GM21723 (cell line): ENCODE results near the gene AUTS2.

Source experiments
- ATAC-seq: cut with Tn5 transposase; IDR thresholded peaks from one replicate; pipeline ENCODE4 v1.9.1; 2021; ENCODE audit warnings: mild to moderate bottlenecking, moderate library complexity; ENCODE audit not compliant: unreplicated experiment

AUTS2 gene

GRCh38 chr7:69840248-69840647 is 242.0 kb downstream of the AUTS2 start:
- ATAC-seq, result peak; percentile 32

DNA sequence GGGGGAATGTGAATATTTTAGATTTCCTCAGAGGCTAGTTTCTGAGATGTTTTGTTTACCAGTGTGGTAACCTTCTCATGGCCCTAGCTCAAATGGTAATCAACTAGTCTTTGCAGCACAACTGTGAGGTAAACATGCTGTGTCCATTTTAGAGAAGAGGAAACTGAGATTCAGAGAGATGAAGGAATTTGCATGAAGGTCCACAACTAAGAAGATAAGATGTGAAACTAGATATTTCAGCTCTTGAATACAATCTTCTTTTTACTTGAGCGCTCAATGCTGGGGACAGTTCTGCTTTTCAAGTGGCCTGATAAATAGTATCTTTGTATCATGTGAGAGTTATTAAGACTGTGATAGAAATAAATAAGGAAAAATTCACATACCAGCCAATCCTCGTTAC is 245.4 kb downstream of the AUTS2 start:
- peak; percentile 58 for ATAC-seq

- ATAC-seq, result peak; percentile 42
Observed at GRCh38 chr7:69844264-69844868, 246.1 kb downstream of the AUTS2 start.

DNA sequence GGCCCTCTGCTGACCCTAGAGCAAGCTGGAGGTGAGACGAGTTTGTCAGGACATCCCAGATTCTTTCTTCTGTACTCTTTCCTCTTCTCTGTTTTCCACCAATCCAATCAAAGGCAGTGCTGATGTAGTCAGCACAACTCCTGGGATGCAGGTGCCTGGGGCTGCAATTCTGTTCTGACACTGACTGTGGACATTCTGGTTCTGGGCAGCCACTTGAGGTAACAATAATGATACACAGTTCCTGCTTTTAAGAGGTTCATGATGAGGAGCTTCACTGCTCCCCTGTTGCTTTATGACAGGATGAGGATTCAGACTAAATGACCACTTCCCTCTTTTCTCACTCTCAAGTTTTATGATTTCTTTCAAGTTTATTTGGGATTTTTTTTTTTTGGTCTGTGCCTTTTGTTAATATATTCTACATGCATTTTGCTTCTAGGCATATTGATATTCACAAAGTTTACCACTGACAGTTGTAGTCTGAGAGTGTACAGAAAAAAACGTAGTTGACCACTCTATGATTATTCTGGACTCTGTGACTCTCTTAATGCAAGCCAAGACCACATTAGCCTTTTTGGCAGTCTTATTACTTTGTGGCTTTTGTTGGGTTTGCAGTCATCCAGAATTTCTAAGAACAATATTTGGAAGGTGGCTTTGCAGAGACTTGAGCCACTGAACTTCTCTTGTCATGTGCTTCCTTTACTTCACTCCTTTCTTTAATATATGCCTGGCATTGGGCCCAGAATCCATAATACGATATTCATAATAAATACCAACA is 247.6 kb downstream of the AUTS2 start:
- no peak for ATAC-seq

GRCh38 chr7:69847921-69848612 is 249.8 kb downstream of the AUTS2 start:
- ATAC-seq, result no peak

GRCh38 chr7:69849268-69849667 is 251.0 kb downstream of the AUTS2 start:
- no peak for ATAC-seq

DNA sequence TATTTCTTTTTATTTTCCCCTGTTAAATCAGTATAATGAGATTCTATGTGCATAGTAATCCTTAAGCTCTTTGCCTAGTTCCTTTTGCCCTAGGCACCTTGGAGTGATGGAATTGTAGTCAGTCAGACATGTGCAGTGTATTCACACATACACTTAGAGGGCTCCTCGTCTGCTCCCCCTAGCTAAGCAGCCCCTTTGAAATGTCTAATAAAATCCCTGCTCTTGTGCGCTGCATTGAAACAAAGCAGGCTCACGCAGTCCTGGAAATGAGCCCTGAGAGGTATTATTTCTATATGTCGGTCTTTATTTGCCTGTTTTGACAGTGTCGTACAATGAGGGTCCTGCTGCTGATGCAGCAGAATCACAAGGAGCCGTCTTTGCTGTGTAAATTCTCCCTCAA is 258.7 kb downstream of the AUTS2 start:
- ATAC-seq, result no peak

- no peak for ATAC-seq
Observed at GRCh38 chr7:69858471-69858870, 260.2 kb downstream of the AUTS2 start.

DNA sequence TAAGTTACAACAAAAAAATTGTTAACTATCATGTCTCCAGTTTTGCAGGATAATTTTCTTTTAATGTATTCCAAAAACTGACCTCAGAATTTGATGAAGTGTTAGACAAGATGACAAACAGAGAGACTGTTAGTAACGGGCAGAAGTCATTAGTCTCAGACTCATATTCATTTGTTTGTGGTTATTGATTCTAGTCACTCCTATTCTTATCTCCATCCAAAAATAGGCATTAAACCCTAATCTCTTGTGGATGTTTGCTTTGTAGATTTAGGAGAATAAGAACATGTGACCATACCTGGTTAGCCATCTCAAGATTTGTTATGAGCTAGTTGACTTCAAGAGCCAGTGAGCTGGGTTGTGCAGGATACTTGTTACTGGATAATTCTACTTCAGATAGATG is 261.1 kb downstream of the AUTS2 start:
- no peak for ATAC-seq

- ATAC-seq, result no peak
Observed at GRCh38 chr7:69860486-69860885, 262.2 kb downstream of the AUTS2 start.

DNA sequence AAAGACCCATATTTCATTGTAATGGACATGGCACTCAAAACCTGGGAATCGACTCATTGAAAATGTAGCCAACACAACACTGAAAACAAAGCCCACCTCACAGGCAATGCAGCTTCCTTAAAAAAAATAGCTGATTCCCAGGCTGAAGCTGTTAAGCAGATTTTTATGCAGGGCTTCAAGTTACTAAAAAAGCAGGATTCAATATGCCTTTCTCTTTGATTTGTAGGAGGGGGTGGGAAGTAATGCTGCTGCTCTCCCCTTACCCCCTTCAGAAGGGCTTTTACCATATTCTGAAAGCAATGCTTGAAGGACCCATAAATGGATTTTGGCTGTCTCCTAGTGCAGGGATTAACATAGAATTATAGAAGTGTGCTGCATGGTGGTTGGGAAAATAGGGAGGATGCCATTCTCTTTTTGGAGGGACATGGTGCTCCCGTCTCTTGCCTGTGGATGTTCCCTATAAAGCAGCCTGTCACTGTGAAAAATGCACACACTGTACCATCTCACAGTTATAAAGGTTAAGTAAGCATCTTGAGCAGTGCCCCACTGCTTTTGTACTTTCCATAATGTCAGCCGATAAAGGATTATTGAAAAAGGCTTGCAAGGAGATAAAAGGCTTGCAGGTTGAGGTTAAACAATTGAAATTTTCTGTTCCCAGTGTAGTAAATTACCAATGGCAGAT is 262.8 kb downstream of the AUTS2 start:
- ATAC-seq, result no peak

DNA sequence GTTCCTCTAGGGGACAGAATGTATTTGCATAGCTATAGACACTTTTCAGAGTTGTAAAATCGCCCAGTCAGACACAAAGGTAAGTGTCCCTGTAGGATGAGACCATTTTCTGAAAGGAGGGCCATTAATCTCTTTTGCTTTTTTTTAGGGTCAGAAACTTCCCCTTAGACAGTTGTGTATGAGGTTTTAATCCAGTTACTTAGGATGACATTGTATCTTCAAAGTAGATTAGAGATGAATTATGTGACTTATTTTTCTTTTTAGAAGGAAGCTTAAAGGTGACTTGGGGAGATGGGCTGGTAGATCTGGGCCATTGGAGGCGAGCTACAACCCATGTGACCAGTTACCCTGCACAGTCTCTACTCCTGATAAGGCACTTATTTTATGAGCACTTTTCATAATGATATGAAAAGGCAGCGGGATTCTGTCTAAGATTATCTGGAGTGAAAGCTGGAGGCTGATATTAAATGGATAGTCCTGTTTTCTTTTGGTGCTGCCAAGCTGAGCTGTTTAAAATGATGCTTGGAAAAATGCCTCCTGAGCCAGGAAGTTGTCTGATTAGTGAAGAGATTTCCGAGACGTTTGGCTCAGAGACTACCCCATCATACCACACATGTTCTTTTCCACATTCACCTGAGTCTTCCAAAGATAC is 264.3 kb downstream of the AUTS2 start:
- ATAC-seq, result no peak

- ATAC-seq, result no peak
Observed at GRCh38 chr7:69864274-69864673, 266.0 kb downstream of the AUTS2 start.

DNA sequence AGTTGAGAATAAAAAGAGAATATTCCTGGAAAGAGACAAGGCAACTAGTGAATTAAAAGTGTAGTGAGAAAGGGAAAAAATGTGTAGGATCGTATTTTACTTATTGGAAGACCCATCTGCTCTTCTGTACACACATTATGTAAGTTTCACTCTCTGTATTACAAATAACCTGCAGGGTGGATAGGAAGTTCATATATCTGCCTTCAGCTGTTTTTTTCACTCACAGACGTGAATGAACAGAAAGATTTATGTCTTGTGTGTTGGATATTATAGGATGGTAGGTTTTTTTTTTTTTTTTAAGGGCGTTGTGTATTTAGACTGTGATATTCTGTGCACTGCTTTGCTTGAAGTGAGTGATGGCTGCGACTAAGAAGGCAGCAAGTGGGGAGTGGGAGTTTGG is 266.5 kb downstream of the AUTS2 start:
- peak; percentile 76 for ATAC-seq

DNA sequence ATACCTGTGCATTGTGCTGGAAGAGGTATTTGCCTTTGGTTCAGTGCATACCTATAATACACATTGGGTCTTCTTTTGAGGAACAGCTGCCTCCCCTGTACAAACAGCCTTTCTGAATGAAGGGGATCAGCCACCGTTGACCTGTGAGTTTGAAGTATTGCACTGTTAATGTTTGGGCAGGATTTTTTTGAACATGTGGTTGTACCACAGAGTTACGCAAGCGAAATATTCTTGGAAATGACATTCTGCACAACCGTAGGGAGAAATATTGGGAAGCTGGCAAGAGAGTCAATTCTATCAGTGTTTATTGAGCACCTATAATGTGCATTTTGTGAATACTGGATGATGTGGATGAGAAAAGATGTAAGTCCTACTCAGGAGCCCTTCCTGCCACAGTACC is 270.6 kb downstream of the AUTS2 start:
- ATAC-seq, result no peak

- no peak for ATAC-seq
Observed at GRCh38 chr7:69871213-69871885, 273.1 kb downstream of the AUTS2 start.

GRCh38 chr7:69871886-69872569 is 273.8 kb downstream of the AUTS2 start:
- ATAC-seq, result no peak

DNA sequence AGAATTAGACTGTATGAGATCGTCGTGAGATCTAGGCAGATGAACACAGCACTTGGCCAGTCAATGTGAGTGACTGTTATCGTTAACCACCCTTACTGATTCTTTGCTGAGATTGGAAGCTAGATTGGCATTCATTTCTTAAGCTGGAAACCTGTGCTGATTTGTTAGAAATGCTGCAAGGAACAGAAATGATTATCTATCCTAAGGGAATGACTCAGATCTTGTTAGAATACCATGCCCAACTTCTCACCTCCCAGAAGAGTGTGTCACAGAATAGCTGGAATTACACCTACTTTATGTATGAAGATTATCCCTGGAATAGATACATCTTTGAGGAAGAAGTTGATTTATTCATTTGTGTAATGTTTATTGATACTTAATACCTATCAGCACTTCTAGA is 275.2 kb downstream of the AUTS2 start:
- ATAC-seq, result no peak

GRCh38 chr7:69878015-69878414 is 279.7 kb downstream of the AUTS2 start:
- ATAC-seq, result no peak

DNA sequence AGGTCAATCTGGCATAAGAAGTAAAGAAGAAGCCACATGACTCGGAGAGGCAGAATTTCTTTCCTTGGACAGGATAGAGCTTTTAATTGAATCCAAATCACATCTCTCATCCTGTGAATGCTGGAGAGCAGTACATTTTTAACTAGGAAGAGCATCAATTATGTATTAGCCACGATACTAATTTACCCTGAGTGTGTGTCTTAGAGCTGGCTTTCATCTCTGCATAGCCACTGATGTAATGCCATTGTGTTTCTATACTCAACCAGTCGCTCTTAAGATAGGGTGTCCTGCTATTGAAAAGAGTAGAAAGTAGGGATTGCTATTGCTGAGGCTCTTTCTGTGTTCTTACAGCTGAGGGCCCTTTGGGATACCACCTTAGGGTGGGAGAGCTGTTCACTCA is 280.3 kb downstream of the AUTS2 start:
- ATAC-seq, result no peak
